ENCODE results near the gene DOCK11.
"Not testable (repeated sequence)": the region's sequence is repeated elsewhere in the genome, so short reads cannot be mapped to it uniquely, and the experiment has no call there.

Gene DOCK11

GRCh38 chrX:118475903-118476302 is 19.7 kb upstream of the DOCK11 start:
- no peak for DNase-seq (ENCODE audit: low read depth, low spot score)
- Histone ChIP-seq H3K9me3 (ENCODE audit: low read depth, low read length) (no peaks in the 10 kb centered on the region), H3K9ac (ENCODE audit: insufficient read length) (no peak overlapping the region), H3K27ac (no peak overlapping the region), H3K36me3 (ENCODE audit: insufficient read depth, low read length) (no peaks in the 10 kb centered on the region), H3K4me3 (no peak overlapping the region)
- TF ChIP-seq EZH2 (IDR thresholded peaks at IDR 0.05) = no peak
- TF ChIP-seq POLR2AphosphoS5 (IDR thresholded peaks at IDR 0.05; ENCODE audit: borderline replicate concordance, low read depth, low read length) = no peak
- no peak for TF ChIP-seq FOXP2 (optimal IDR thresholded peaks at IDR 0.05; ENCODE audit: control extremely low read depth, extremely low read length, insufficient read depth)

DNA sequence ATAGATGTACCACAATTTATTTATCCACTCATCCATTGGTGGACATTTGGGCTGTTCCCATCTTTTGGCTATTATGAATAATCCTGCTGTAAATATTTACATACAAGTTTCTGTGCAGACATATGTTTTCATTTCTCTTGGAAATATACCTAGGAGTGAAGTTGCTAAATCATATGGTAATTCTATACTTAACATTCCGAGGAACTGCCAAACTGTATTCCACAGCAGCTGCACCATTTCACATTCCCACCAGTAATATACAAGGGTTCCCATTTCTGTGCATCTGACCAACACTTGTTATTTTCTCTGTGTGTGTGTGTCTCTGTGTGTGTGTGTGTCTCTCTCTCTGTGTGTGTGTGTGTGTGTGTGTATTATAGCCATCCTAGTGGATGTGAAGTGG is 15.4 kb upstream of the DOCK11 start:
- H3K4me3 ChIP-seq = no peak overlapping the region
- H3K9me3 ChIP-seq (ENCODE audit: low read depth, low read length) = no peaks in the 10 kb centered on the region
- no peak for TF ChIP-seq FOXP2 (optimal IDR thresholded peaks at IDR 0.05; ENCODE audit: control extremely low read depth, extremely low read length, insufficient read depth)
- no peak for TF ChIP-seq EZH2 (IDR thresholded peaks at IDR 0.05)
- TF ChIP-seq POLR2AphosphoS5 (IDR thresholded peaks at IDR 0.05; ENCODE audit: borderline replicate concordance, low read depth, low read length) = no peak
- no peaks in the 10 kb centered on the region for H3K36me3 ChIP-seq (ENCODE audit: insufficient read depth, low read length)
- no peak overlapping the region for H3K27ac ChIP-seq
- DNase-seq (ENCODE audit: low read depth, low spot score) = no peak
- no peak overlapping the region for H3K9ac ChIP-seq (ENCODE audit: insufficient read length)

DNA sequence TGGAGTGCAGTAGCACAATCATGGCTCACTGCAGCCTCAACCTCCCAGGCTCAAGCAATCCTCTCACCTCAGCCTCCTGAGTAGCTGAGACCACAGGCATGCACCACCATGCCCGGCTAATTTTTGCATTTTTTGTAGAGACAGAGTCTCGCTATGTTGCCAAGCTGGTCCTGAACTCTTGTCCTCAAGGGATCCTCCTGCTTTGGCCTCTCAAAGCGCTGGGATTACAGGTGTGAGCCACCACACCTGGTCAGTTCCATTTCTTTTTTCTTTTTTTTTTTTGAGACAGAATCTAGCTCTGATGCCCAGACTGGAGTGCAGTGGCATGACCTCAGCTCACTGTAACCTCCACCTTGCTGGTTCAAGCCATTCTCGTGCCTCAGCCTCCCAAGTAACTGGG is 13.2 kb upstream of the DOCK11 start:
- H3K27ac ChIP-seq; H3K4me3 ChIP-seq; DNase-seq (ENCODE audit: low read depth, low spot score): not testable (repeated sequence)

GRCh38 chrX:118484216-118484903 is 11.3 kb upstream of the DOCK11 start:
- TF ChIP-seq FOXP2 (optimal IDR thresholded peaks at IDR 0.05; ENCODE audit: control extremely low read depth, extremely low read length, insufficient read depth) (no peak), POLR2AphosphoS5 (IDR thresholded peaks at IDR 0.05; ENCODE audit: borderline replicate concordance, low read depth, low read length) (no peak), EZH2 (IDR thresholded peaks at IDR 0.05) (no peak)
- no peak overlapping the region for H3K9ac ChIP-seq (ENCODE audit: insufficient read length)

More for the DNA sequence above, 13.2 kb upstream of the DOCK11 start:
- H3K36me3 ChIP-seq (ENCODE audit: insufficient read depth, low read length); H3K9ac ChIP-seq (ENCODE audit: insufficient read length); H3K9me3 ChIP-seq (ENCODE audit: low read depth, low read length): not testable (repeated sequence)

DNA sequence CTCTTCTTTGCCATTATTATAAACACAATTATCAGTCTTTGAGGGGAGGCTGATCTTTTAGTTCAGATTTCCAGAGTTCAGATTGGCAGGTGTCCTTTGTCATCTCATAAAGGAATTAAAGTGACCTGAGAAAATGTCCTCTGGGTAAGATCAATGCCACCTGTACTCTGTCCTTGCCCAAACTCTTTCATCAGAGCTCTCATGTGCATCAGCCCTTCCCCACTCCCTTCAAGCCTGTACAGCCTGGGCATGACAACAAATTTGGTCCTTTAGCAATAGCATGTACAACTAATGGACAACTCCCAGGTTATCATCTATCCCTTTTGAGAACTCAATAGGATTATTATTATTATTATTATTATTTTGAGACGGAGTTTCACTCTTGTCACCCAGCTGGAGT is 8.9 kb upstream of the DOCK11 start:
- H3K9me3 ChIP-seq (ENCODE audit: low read depth, low read length); H3K27ac ChIP-seq; H3K9ac ChIP-seq (ENCODE audit: insufficient read length); H3K36me3 ChIP-seq (ENCODE audit: insufficient read depth, low read length); H3K4me3 ChIP-seq; DNase-seq (ENCODE audit: low read depth, low spot score): not testable (repeated sequence)

More at GRCh38 chrX:118484216-118484903, 11.3 kb upstream of the DOCK11 start:
- no peaks in the 10 kb centered on the region for H3K9me3 ChIP-seq (ENCODE audit: low read depth, low read length)
- H3K36me3 ChIP-seq (ENCODE audit: insufficient read depth, low read length) = no peaks in the 10 kb centered on the region
- no peak for DNase-seq (ENCODE audit: low read depth, low spot score)
- H3K27ac ChIP-seq = no peak overlapping the region
- H3K4me3 ChIP-seq = no peak overlapping the region

DNA sequence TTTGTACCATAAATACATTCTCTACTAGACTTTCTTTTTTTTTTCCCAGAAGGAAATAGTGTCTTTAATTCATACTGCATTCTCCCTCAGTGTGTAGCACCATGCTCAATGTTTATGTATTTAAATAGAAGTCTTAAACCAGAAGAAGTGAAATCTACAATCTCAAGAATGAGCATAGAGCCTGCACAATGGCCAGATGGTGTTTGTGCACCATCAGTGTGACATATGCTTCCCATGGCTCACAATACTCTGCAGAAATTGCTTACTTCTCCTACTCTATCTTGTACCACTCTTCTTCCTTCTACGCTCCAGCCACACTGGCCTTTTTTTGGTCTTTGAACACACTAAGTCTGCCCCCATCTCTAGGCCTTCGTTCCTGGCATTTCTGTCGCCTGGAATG is 2.6 kb upstream of the DOCK11 start:
- Histone ChIP-seq H3K9ac (ENCODE audit: insufficient read length) (no peak overlapping the region), H3K9me3 (ENCODE audit: low read depth, low read length) (no peaks in the 10 kb centered on the region), H3K36me3 (ENCODE audit: insufficient read depth, low read length) (no peaks in the 10 kb centered on the region), H3K27ac (no peak overlapping the region), H3K4me3 (no peak overlapping the region)
- TF ChIP-seq EZH2 (IDR thresholded peaks at IDR 0.05) (no peak), FOXP2 (optimal IDR thresholded peaks at IDR 0.05; ENCODE audit: control extremely low read depth, extremely low read length, insufficient read depth) (no peak), POLR2AphosphoS5 (IDR thresholded peaks at IDR 0.05; ENCODE audit: borderline replicate concordance, low read depth, low read length) (no peak)
- DNase-seq (ENCODE audit: low read depth, low spot score) = no peak

- DNase-seq (ENCODE audit: low read depth, low spot score) = no peak
- Histone ChIP-seq H3K27ac (no peak overlapping the region), H3K9me3 (ENCODE audit: low read depth, low read length) (no peaks in the 10 kb centered on the region), H3K9ac (ENCODE audit: insufficient read length) (no peak overlapping the region), H3K4me3 (no peak overlapping the region), H3K36me3 (ENCODE audit: insufficient read depth, low read length) (no peaks in the 10 kb centered on the region)
- no peak for TF ChIP-seq FOXP2 (optimal IDR thresholded peaks at IDR 0.05; ENCODE audit: control extremely low read depth, extremely low read length, insufficient read depth)
Measured at GRCh38 chrX:118493653-118494297, 1.8 kb upstream of the DOCK11 start.

DNA sequence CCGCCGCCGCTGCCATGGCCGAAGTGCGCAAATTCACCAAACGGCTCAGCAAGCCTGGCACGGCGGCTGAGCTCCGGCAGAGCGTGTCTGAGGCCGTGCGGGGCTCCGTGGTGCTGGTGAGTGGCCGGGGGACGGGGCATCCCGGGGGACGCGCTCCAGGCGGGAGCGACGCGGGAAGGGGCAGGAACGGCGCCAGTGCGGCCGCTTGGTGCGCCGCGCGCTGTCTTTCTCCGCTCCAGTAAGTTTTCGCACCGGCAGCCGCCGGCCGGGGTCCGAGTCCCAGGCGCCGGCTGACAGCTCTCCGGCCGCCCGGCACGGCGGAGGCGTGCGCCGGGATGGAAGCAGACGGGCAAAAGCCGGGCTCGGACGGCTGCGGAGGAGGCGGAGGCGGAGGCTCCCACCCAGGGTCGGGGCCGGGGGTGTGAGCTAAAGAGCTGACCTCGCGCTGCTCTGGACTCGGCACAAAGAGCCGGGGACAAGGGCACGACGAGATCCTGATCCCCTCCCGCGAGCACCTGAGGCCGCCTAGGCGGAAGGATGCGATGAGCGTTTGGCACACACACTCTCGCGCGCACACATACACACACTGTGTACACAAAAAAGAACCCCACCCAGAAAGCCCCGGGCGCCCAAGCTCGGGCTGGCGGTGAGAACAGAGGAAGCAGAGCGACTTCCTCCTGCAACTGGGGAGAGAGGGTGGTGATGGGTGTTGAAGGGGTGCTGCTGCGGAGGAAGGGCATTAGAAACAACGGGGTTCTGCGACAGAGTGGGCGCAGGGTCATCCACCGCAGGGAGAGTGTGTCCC is 545 bp downstream of the DOCK11 start:
- H3K4me3 ChIP-seq = peak overlapping the region; percentile 80
- no peak overlapping the region for H3K27ac ChIP-seq
- no peak for DNase-seq (ENCODE audit: low read depth, low spot score)
- TF ChIP-seq POLR2AphosphoS5 (IDR thresholded peaks at IDR 0.05; ENCODE audit: borderline replicate concordance, low read depth, low read length) (no peak), EZH2 (IDR thresholded peaks at IDR 0.05) (no peak), FOXP2 (optimal IDR thresholded peaks at IDR 0.05; ENCODE audit: control extremely low read depth, extremely low read length, insufficient read depth) (no peak)
- no peaks in the 10 kb centered on the region for H3K36me3 ChIP-seq (ENCODE audit: insufficient read depth, low read length)
- H3K9ac ChIP-seq (ENCODE audit: insufficient read length) = peak overlapping the region; percentile 33
- H3K9me3 ChIP-seq (ENCODE audit: low read depth, low read length) = no peaks in the 10 kb centered on the region

GRCh38 chrX:118496763-118497079 is 1.1 kb downstream of the DOCK11 start:
- DNase-seq (ENCODE audit: low read depth, low spot score) = no peak

More at GRCh38 chrX:118496763-118497079, 1.1 kb downstream of the DOCK11 start:
- Histone ChIP-seq H3K36me3 (ENCODE audit: insufficient read depth, low read length) (no peaks in the 10 kb centered on the region), H3K9me3 (ENCODE audit: low read depth, low read length) (no peaks in the 10 kb centered on the region), H3K9ac (ENCODE audit: insufficient read length) (no peak overlapping the region), H3K4me3 (peak overlapping the region; percentile 80), H3K27ac (no peak overlapping the region)
- no peak for TF ChIP-seq POLR2AphosphoS5 (IDR thresholded peaks at IDR 0.05; ENCODE audit: borderline replicate concordance, low read depth, low read length)
- TF ChIP-seq FOXP2 (optimal IDR thresholded peaks at IDR 0.05; ENCODE audit: control extremely low read depth, extremely low read length, insufficient read depth) = no peak
- no peak for TF ChIP-seq EZH2 (IDR thresholded peaks at IDR 0.05)
